ENCODE measurements around the gene GABBR2.

DNA sequence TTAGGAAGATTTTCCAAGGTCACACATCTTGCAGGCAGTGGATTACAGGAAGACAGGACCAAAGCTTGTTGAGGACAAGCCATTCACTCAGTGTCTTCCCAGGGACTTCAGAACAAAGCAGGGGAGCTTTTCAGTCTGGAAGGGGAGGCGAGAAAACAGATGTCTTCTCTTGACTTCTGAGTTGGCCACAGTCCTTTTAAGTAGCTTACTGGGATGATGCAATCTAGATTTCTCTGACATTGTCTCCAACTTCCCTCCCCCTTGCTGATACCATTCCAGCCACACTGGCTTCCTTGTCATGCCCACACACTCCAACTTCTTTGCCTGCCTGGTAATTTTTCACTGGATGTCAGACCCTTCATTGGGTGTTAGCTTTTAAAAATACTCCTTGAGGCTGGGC is 279.1 kb downstream of the GABBR2 start:
- TF ChIP-seq, protein P1, sequence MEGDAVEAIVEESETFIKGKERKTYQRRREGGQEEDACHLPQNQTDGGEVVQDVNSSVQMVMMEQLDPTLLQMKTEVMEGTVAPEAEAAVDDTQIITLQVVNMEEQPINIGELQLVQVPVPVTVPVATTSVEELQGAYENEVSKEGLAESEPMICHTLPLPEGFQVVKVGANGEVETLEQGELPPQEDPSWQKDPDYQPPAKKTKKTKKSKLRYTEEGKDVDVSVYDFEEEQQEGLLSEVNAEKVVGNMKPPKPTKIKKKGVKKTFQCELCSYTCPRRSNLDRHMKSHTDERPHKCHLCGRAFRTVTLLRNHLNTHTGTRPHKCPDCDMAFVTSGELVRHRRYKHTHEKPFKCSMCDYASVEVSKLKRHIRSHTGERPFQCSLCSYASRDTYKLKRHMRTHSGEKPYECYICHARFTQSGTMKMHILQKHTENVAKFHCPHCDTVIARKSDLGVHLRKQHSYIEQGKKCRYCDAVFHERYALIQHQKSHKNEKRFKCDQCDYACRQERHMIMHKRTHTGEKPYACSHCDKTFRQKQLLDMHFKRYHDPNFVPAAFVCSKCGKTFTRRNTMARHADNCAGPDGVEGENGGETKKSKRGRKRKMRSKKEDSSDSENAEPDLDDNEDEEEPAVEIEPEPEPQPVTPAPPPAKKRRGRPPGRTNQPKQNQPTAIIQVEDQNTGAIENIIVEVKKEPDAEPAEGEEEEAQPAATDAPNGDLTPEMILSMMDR (conservative IDR thresholded peaks at IDR 0.05), result no peak
- no peak for TF ChIP-seq EZH2 (IDR thresholded peaks at IDR 0.05; ENCODE audit: low read depth)
